ENCODE results near the gene ZFYVE9. TPM values are rescaled to one million over a fixed set of nuclear protein-coding genes. Genes with fewer than 3 reads are reported as not detected.

Gene ZFYVE9
- total RNA-seq, 1 experiment from 2014 or later, result 18.0 TPM

DNA sequence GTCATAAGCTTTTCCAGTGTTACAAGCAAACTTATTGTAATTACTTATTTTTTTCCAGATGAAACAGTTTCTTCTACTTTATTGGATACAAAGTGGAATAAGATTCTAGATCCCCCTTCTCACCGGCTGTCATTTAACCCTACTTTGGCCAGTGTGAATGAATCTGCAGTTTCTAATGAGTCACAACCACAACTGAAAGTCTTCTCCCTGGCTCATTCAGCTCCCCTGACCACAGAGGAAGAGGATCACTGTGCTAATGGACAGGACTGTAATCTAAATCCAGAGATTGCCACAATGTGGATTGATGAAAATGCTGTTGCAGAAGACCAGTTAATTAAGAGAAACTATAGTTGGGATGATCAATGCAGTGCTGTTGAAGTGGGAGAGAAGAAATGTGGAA is 95.5 kb downstream of the ZFYVE9 start:
- ChIA-PET CTCF (no interaction called here), POLR2A (no interaction called here)
- Histone ChIP-seq H3K4me1 (ENCODE audit: control insufficient read depth, insufficient read depth, low read length) (no peaks in the 10 kb centered on the region), H3K27me3 (ENCODE audit: control insufficient read depth, insufficient read depth, low read length) (no peaks in the 10 kb centered on the region), H3K36me3 (ENCODE audit: control insufficient read depth, insufficient read depth, low read length) (no peaks in the 10 kb centered on the region), H3K27ac (ENCODE audit: low read length) (no peak overlapping the region), H3K4me3 (ENCODE audit: low read depth in 2 of 2, low read length in 2 of 2) (no peak overlapping the region), H3K9me3 (ENCODE audit: control insufficient read depth, insufficient read depth, low read depth, low read length) (no peaks in the 10 kb centered on the region)
- no TSS peak for BruUV-seq (replicated peaks)
- TF ChIP-seq POLR2AphosphoS5 (IDR thresholded peaks at IDR 0.05; ENCODE audit: low read depth, low read length), result no peak
- TF ChIP-seq, protein P1, sequence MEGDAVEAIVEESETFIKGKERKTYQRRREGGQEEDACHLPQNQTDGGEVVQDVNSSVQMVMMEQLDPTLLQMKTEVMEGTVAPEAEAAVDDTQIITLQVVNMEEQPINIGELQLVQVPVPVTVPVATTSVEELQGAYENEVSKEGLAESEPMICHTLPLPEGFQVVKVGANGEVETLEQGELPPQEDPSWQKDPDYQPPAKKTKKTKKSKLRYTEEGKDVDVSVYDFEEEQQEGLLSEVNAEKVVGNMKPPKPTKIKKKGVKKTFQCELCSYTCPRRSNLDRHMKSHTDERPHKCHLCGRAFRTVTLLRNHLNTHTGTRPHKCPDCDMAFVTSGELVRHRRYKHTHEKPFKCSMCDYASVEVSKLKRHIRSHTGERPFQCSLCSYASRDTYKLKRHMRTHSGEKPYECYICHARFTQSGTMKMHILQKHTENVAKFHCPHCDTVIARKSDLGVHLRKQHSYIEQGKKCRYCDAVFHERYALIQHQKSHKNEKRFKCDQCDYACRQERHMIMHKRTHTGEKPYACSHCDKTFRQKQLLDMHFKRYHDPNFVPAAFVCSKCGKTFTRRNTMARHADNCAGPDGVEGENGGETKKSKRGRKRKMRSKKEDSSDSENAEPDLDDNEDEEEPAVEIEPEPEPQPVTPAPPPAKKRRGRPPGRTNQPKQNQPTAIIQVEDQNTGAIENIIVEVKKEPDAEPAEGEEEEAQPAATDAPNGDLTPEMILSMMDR (IDR thresholded peaks at IDR 0.05), result no peak
- TF ChIP-seq TCF7L2 (IDR thresholded peaks at IDR 0.05; ENCODE audit: low read depth, low read length), result no peak
- TF ChIP-seq SIN3A (IDR thresholded peaks at IDR 0.05; ENCODE audit: borderline replicate concordance, insufficient read depth, low read depth, low read length), result no peak
- TF ChIP-seq, protein P2, sequence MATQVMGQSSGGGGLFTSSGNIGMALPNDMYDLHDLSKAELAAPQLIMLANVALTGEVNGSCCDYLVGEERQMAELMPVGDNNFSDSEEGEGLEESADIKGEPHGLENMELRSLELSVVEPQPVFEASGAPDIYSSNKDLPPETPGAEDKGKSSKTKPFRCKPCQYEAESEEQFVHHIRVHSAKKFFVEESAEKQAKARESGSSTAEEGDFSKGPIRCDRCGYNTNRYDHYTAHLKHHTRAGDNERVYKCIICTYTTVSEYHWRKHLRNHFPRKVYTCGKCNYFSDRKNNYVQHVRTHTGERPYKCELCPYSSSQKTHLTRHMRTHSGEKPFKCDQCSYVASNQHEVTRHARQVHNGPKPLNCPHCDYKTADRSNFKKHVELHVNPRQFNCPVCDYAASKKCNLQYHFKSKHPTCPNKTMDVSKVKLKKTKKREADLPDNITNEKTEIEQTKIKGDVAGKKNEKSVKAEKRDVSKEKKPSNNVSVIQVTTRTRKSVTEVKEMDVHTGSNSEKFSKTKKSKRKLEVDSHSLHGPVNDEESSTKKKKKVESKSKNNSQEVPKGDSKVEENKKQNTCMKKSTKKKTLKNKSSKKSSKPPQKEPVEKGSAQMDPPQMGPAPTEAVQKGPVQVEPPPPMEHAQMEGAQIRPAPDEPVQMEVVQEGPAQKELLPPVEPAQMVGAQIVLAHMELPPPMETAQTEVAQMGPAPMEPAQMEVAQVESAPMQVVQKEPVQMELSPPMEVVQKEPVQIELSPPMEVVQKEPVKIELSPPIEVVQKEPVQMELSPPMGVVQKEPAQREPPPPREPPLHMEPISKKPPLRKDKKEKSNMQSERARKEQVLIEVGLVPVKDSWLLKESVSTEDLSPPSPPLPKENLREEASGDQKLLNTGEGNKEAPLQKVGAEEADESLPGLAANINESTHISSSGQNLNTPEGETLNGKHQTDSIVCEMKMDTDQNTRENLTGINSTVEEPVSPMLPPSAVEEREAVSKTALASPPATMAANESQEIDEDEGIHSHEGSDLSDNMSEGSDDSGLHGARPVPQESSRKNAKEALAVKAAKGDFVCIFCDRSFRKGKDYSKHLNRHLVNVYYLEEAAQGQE (IDR thresholded peaks at IDR 0.05; ENCODE audit: insufficient read depth in 1 of 2, low read depth in 2 of 2, low read length in 1 of 2), result no peak
- DNase-seq (ENCODE audit: low read depth, low spot score) (no peak), ATAC-seq (no peak)
- intact Hi-C loops (cut with micrococcal nuclease; ENCODE audit: unreplicated experiment), result no loop called here
- in situ Hi-C loops (cut with HindIII; ENCODE audit: low pct_unique_long_range_greater_than_20kb, low sequenced_read_pairs), result no loop called here

DNA sequence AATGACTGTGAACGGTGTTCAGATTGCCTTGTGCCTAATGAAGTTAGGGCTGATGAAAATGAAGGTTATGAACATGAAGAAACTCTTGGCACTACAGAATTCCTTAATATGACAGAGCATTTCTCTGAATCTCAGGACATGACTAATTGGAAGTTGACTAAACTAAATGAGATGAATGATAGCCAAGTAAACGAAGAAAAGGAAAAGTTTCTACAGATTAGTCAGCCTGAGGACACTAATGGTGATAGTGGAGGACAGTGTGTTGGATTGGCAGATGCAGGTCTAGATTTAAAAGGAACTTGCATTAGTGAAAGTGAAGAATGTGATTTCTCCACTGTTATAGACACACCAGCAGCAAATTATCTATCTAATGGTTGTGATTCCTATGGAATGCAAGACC is 96.6 kb downstream of the ZFYVE9 start:
- H3K4me3 ChIP-seq (ENCODE audit: low read depth in 2 of 2, low read length in 2 of 2), result no peak overlapping the region
- H3K4me1 ChIP-seq (ENCODE audit: control insufficient read depth, insufficient read depth, low read length), result no peaks in the 10 kb centered on the region
- BruUV-seq (replicated peaks), result no TSS peak
- POLR2A ChIA-PET, result no interaction called here
- no peak overlapping the region for H3K27ac ChIP-seq (ENCODE audit: low read length)
- intact Hi-C loops (cut with micrococcal nuclease; ENCODE audit: unreplicated experiment) (no loop called here), in situ Hi-C loops (cut with HindIII; ENCODE audit: low pct_unique_long_range_greater_than_20kb, low sequenced_read_pairs) (no loop called here)
- ATAC-seq, result no peak
- DNase-seq (ENCODE audit: low read depth, low spot score), result no peak
- CTCF ChIA-PET, result no interaction called here
- no peak for TF ChIP-seq POLR2AphosphoS5 (IDR thresholded peaks at IDR 0.05; ENCODE audit: low read depth, low read length)
- TF ChIP-seq, protein P2 (IDR thresholded peaks at IDR 0.05; ENCODE audit: insufficient read depth in 1 of 2, low read depth in 2 of 2, low read length in 1 of 2), result no peak
- no peak for TF ChIP-seq TCF7L2 (IDR thresholded peaks at IDR 0.05; ENCODE audit: low read depth, low read length)
- no peak for TF ChIP-seq SIN3A (IDR thresholded peaks at IDR 0.05; ENCODE audit: borderline replicate concordance, insufficient read depth, low read depth, low read length)
- TF ChIP-seq, protein P1 (IDR thresholded peaks at IDR 0.05), result no peak
- H3K36me3 ChIP-seq (ENCODE audit: control insufficient read depth, insufficient read depth, low read length), result no peaks in the 10 kb centered on the region
- no peaks in the 10 kb centered on the region for H3K27me3 ChIP-seq (ENCODE audit: control insufficient read depth, insufficient read depth, low read length)
- no peaks in the 10 kb centered on the region for H3K9me3 ChIP-seq (ENCODE audit: control insufficient read depth, insufficient read depth, low read depth, low read length)
